GM20000 (cell line): ENCODE results near the gene COL20A1.

Experiments used
- DNase-seq: peaks from one replicate; pipeline ENCODE4 v3.0.0; 2012; ENCODE audit warnings: low spot score
- CTCF ChIP-seq: IDR thresholded peaks from 2 replicates; pipeline ENCODE4 v1.5.1; 2012; ENCODE audit warnings: mild to moderate bottlenecking, control low read depth; ENCODE audit errors: extremely low read depth, missing control alignments

COL20A1 gene

GRCh38 chr20:63316502-63316921 lies 23.5 kb downstream of the COL20A1 start:
- TF ChIP-seq CTCF = no peak
- no peak for DNase-seq

GRCh38 chr20:63317061-63317460 lies 24.1 kb downstream of the COL20A1 start:
- no peak for DNase-seq
- TF ChIP-seq CTCF = no peak

- no peak for TF ChIP-seq CTCF
These were observed 24.8 kb downstream of the COL20A1 start for GRCh38 chr20:63317601-63318291.

GRCh38 chr20:63318391-63319163 lies 25.6 kb downstream of the COL20A1 start:
- no peak for DNase-seq
- no peak for TF ChIP-seq CTCF

More at GRCh38 chr20:63317601-63318291, 24.8 kb downstream of the COL20A1 start:
- DNase-seq = no peak

- no peak for TF ChIP-seq CTCF
- no peak for DNase-seq
These were observed 26.4 kb downstream of the COL20A1 start for GRCh38 chr20:63319164-63320040.

GRCh38 chr20:63320041-63320511 lies 27.1 kb downstream of the COL20A1 start:
- DNase-seq = no peak
- no peak for TF ChIP-seq CTCF
